SK-N-SH treated with all-trans-retinoic acid at 6 μM for 48 hours (cell line): ENCODE measurements around the gene HYAL3.

Source experiments
- GLIS3 ChIP-seq: fragments of 250-450 bp; sonication (Bioruptor Pico); IDR thresholded peaks from 2 replicates; pipeline ENCODE4 v1.5.0; 2020; ENCODE audit warnings: mild to moderate bottlenecking, moderate library complexity
- PATZ1 ChIP-seq: fragments of 250-450 bp; sonication (Bioruptor Pico); IDR thresholded peaks from 2 replicates; pipeline ENCODE4 v1.8.0; 2020; ENCODE audit warnings: mild to moderate bottlenecking, moderate library complexity, borderline replicate concordance
- SNAI2 ChIP-seq: fragments of 250-450 bp; sonication (Bioruptor Pico); IDR thresholded peaks from 2 replicates; pipeline ENCODE4 v1.5.0; 2020; ENCODE audit warnings: mild to moderate bottlenecking, moderate library complexity
- TOX ChIP-seq: fragments of 250-450 bp; sonication (Bioruptor Pico); IDR thresholded peaks from 2 replicates; pipeline ENCODE4 v1.8.0; 2021; ENCODE audit warnings: mild to moderate bottlenecking, moderate library complexity, borderline replicate concordance
- ZFP3 ChIP-seq: fragments of 250-450 bp; sonication (Bioruptor Pico); IDR thresholded peaks from 2 replicates; pipeline ENCODE4 v1.5.0; 2020; ENCODE audit warnings: mild to moderate bottlenecking, moderate library complexity
- ZNF70 ChIP-seq: fragments of 450-650 bp; formaldehyde crosslinking; IDR thresholded peaks from 2 replicates; pipeline ENCODE4 v1.5.0; 2020; ENCODE audit warnings: mild to moderate bottlenecking, moderate library complexity

GRCh38 chr3:50316657-50317242, 17.5 kb upstream of the HYAL3 start:
- TF ChIP-seq PATZ1: no peak
- no peak for TF ChIP-seq GLIS3 (CRISPR knock-in tag)
- TF ChIP-seq ZNF70 (CRISPR knock-in tag): no peak
- no peak for TF ChIP-seq ZFP3 (CRISPR knock-in tag)
- no peak for TF ChIP-seq SNAI2 (CRISPR knock-in tag)
- TF ChIP-seq TOX (CRISPR knock-in tag): no peak
